Fibroblast of skin of right quadriceps (primary cell): ENCODE data around the gene DHRS13.
A peak's percentile ranks its signal among the peaks of the same experiment; 100 is the strongest.
"Not testable (repeated sequence)": the region's sequence is repeated elsewhere in the genome, so short reads cannot be mapped to it uniquely, and the experiment has no call there.

Experiments used
- DNase-seq: peaks from one replicate; pipeline ENCODE4 v3.0.0-alpha.2; 2013

Gene DHRS13

GRCh38 chr17:28856028-28856574, 46.8 kb downstream of the DHRS13 start:
- DNase-seq: no peak

GRCh38 chr17:28855336-28855679, 47.6 kb downstream of the DHRS13 start:
- DNase-seq: no peak

- DNase-seq: peak; percentile 85
Measured at GRCh38 chr17:28854457-28855335, 48.2 kb downstream of the DHRS13 start, which contains the start of gene ERAL1. ERAL1 (plus strand) TSS chr17:28855016; CDS start chr17:28855035, 19 bp downstream.

GRCh38 chr17:28853295-28853694, 49.6 kb downstream of the DHRS13 start:
- no peak for DNase-seq

- no peak for DNase-seq
Measured at GRCh38 chr17:28849281-28849680, 53.6 kb downstream of the DHRS13 start.

- DNase-seq: not testable (repeated sequence)
Measured at GRCh38 chr17:28848667-28849066, 54.2 kb downstream of the DHRS13 start.
